Esophagus muscularis mucosa (tissue), 4 donors: ENCODE data around the gene PSTK. TPM values are rescaled to one million over a fixed set of nuclear protein-coding genes. Genes with fewer than 3 reads are reported as not detected.

Source experiments
- DNase-seq: peaks from one replicate; pipeline ENCODE4 v3.0.0-alpha.2; 2017; ENCODE audit errors: extremely low spot score
- H3K27ac ChIP-seq, 4 donors: fragments of 200-600 bp; sonication (generic); replicated peaks in 1 of 4; 1 replicate in 3 of 4; 2 replicates in 1 of 4; pipeline ENCODE4 v1.5.1; 2016 to 2019; ENCODE audit warnings: mild to moderate bottlenecking in 1 of 4
- H3K27me3 ChIP-seq, 4 donors: fragments of 200-600 bp; sonication (generic); one replicate each; pipeline versions ENCODE4 v1.5.1 to v1.6.0; 2016 to 2019
- H3K36me3 ChIP-seq, 4 donors: fragments of 200-600 bp; sonication (generic); one replicate each; pipeline ENCODE4 v1.5.1; 2016 to 2019
- H3K4me1 ChIP-seq, 4 donors: fragments of 200-600 bp; sonication (generic); one replicate each; pipeline ENCODE4 v1.5.1; 2016 to 2019
- H3K4me3 ChIP-seq, 4 donors: fragments of 200-600 bp; sonication (generic); 1 replicate in 2 of 4; 2 replicates in 2 of 4; pipeline ENCODE4 v1.5.1; 2016 to 2019; ENCODE audit warnings: mild to moderate bottlenecking in 4 of 4, moderate library complexity in 1 of 4
- H3K9me3 ChIP-seq, 4 donors: fragments of 200-600 bp; sonication (generic); 1 replicate in 3 of 4; 2 replicates in 1 of 4; pipeline ENCODE4 v1.5.1; 2016 to 2019
- EP300 ChIP-seq: sonication (generic); formaldehyde crosslinking; IDR thresholded peaks from one replicate; pipeline ENCODE4 v1.6.1; 2017; ENCODE audit warnings: antibody characterized with exemption
- POLR2A ChIP-seq: fragments of 450-650 bp; IDR thresholded peaks from one replicate; pipeline ENCODE4 v1.6.1; 2017; ENCODE audit warnings: antibody characterized with exemption, moderate library complexity, mild to moderate bottlenecking, low read depth
- POLR2AphosphoS5 ChIP-seq, 2 donors: sonication (generic); formaldehyde crosslinking; IDR thresholded peaks; one replicate each; pipeline ENCODE4 v1.6.1; 2017; ENCODE audit warnings: antibody characterized with exemption in 2 of 2
- WGBS: methylation state at CpG from one replicate; pipeline ENCODE4 v1.1.5; 2018; 5-methylcytosine and 5-hydroxymethylcytosine counted together
- intact Hi-C: fragments of 100-400 bp; cut with DNase I; formaldehyde crosslinking; loops from one replicate; pipeline ENCODE4 v1.15.1; 2023
- total RNA-seq, 4 donors: library from RNA; depleted of rRNA; stranded (reverse); fragments of >200 nt; gene quantifications; one replicate each; pipeline versions ENCODE4 v1.1.0 to v1.2.1, GENCODE V29; 2016
- TF ChIP-seq, protein P1 (sequence below), 3 experiments: fragments of 200-600 bp in 2 of 3; fragments of 450-650 bp in 1 of 3; sonication (generic) in 2 of 3; IDR thresholded peaks; one replicate each; pipeline ENCODE4 v1.5.1; 2017 to 2019; ENCODE audit warnings: antibody characterized with exemption in 3 of 3, mild to moderate bottlenecking in 2 of 3, moderate library complexity in 1 of 3

PSTK gene
- total RNA-seq, 4 donors from 2014 or later: 1.4 to 3.3 (median 2.7) TPM

DNA sequence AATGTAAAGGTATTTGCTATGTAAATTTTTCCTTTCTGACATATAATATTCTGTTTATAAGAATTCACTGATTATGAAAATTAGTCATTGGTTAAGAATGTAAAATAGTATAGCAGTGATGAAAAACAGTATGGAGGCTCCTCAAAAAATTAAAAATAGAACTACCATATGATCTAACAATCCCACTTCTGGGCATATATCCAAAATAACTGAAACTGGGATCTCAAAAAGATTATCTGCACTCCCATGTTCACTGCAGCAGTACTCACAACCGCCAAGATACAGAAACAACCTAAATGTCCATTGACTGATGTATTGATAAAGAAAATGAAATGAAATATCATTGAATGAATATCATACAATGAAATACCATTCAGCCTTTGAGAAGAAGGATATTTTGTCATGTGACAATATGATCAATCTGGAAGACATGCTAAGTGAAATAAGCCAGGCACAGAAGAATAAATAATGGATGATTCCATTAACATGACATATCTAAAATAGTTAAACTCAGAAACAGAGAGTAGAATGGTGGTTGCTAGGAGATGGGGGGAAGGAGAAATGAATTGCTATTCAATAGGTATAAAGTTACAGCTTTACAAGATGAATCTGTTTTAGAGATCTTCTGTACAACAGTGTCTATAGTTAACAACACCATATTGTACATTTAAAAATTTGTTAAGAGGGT, 40.2 kb upstream of the PSTK start:
- no peaks in the 10 kb centered on the region for H3K27me3 ChIP-seq
- intact Hi-C loops: no loop called here
- no peaks in the 10 kb centered on the region for H3K9me3 ChIP-seq
- no peaks in the 10 kb centered on the region for H3K4me1 ChIP-seq
- no peak overlapping the region for H3K27ac ChIP-seq
- no peak overlapping the region for H3K4me3 ChIP-seq
- no peak for DNase-seq
- 24% methylated on average over 1 of the region's 1 CpG for WGBS
- H3K36me3 ChIP-seq: peaks cover 10 to 31% (median 19%) of the 10 kb centered on the region in 4 donors
- TF ChIP-seq POLR2A (no peak), POLR2AphosphoS5 (IDR thresholded peaks at IDR 0.05) (no peak), EP300 (no peak)
- TF ChIP-seq, protein P1, sequence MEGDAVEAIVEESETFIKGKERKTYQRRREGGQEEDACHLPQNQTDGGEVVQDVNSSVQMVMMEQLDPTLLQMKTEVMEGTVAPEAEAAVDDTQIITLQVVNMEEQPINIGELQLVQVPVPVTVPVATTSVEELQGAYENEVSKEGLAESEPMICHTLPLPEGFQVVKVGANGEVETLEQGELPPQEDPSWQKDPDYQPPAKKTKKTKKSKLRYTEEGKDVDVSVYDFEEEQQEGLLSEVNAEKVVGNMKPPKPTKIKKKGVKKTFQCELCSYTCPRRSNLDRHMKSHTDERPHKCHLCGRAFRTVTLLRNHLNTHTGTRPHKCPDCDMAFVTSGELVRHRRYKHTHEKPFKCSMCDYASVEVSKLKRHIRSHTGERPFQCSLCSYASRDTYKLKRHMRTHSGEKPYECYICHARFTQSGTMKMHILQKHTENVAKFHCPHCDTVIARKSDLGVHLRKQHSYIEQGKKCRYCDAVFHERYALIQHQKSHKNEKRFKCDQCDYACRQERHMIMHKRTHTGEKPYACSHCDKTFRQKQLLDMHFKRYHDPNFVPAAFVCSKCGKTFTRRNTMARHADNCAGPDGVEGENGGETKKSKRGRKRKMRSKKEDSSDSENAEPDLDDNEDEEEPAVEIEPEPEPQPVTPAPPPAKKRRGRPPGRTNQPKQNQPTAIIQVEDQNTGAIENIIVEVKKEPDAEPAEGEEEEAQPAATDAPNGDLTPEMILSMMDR (IDR thresholded peaks at IDR 0.05): no peak

DNA sequence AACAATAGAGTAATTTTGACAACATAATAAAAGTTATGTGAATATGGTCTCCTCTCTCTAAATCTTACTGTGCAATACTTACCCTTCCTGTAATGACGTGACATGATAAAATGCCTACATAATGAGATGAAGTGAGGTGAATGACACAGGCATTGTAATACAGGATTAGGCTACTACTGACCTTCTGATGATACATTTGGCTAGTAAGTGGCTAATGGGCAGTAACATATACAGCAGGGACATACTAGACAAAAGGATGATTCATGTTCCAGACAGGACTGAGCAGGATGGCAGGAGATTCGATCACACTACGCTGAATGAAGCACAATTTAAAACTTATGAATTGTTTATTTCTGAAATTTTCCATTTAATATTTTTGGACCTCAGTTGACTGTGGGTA, 30.9 kb upstream of the PSTK start:
- Histone ChIP-seq H3K27me3 (no peaks in the 10 kb centered on the region), H3K4me3 (no peak overlapping the region), H3K9me3 (no peaks in the 10 kb centered on the region), H3K36me3 (peaks cover 7 to 45% (median 36%) of the 10 kb centered on the region in 4 donors), H3K27ac (no peak overlapping the region), H3K4me1 (peaks cover 10 to 33% (median 15%) of the 10 kb centered on the region in 4 donors)
- no peak for TF ChIP-seq POLR2AphosphoS5 (IDR thresholded peaks at IDR 0.05)
- no peak for TF ChIP-seq EP300
- TF ChIP-seq, protein P1 (IDR thresholded peaks at IDR 0.05): no peak
- TF ChIP-seq POLR2A: no peak
- DNase-seq: no peak
- 93% methylated on average over 3 of the region's 3 CpGs for WGBS
- intact Hi-C loops: no loop called here

DNA sequence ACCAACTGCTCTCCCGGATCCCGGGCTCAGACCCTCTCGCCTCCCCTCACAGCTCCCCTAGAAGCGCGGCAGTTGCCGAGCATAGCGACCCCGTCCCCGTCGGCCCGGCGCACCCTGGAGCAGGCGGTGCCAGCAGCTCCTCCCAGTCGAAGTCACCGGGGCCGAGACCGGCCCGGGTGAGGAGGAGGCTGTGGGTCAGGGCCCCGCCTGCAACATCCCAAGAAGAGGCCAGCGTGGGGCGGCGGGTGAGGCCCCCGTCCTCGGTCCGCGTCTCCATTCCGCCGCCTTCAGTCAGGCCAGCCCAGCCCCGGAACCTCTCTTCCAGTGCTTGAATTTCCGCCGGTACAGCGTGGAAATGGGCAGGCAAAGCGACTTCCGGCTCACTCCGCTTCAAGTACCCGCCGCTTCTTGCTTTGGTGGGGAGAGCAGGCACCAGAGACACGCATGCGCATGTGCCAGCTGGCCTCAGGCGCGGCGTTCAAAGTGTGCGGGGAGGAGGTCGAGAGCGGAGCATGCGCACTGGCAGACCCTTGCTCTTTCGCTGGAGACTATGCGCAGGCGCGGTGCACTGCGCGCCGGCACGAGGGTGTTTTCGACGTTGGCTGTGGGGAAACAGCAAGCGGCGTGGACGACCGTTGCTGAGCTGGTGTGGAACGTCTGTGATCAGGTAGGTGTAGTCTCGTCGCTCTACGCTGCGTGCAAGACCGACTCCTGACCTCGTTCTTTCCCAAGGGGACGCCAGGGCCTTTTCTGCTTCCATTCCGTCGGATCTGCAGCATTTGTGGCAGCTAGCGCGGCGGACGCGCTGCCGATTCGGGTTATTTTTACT, 26.1 kb upstream of the PSTK start, which contains the start of gene C10orf88:
C10orf88 (minus strand) TSS at position 326 of the 829 bp plus-strand sequence; CDS start at position 277, 49 bp downstream.
- TF ChIP-seq EP300 (no peak), POLR2A (no peak), POLR2AphosphoS5 (IDR thresholded peaks at IDR 0.05) (peak; percentile 67 to 96)
- TF ChIP-seq, protein P1 (IDR thresholded peaks at IDR 0.05): peak in 1 of 3 experiments; percentile 35
- H3K27ac ChIP-seq: peak within 1 kb of the TSS; percentile 80 to 82 (median 82)
- peaks cover 0 to 8% (median 2%) of the 10 kb centered on the region in 4 donors for H3K36me3 ChIP-seq
- H3K4me3 ChIP-seq: peak within 1 kb of the TSS; percentile 79 to 97 (median 91)
- peaks cover 0 to 4% (median 0%) of the 10 kb centered on the region in 4 donors for H3K9me3 ChIP-seq
- peak; percentile 98 for DNase-seq
- WGBS: 9% methylated on average over 26 of the region's 77 CpGs
- H3K4me1 ChIP-seq: peaks cover 16 to 40% (median 20%) of the 10 kb centered on the region in 4 donors
- no peaks in the 10 kb centered on the region for H3K27me3 ChIP-seq
- intact Hi-C loops: loop anchor here (2.0 to 10.0 kb wide), 2 partner anchors 55 to 201 kb away; partner anchors contain the start of genes ACADSB, BUB3 and IKZF5

DNA sequence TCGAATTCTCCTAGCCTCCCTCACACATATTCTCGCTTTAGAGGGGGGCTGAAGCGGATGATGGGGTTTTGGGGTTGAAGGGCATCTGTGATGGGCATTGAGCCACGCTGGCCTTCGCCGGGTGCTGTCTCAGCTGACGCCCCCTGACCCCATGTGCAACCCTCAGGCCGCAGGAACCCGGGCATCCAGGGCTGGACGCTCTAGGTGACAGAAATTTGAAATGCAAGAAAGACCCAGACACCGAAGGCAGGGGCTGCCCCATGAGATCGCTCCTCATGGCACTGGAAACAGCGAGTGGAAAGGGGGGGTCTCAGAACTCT, 25.5 kb upstream of the PSTK start:
- peaks cover 0 to 4% (median 0%) of the 10 kb centered on the region in 4 donors for H3K9me3 ChIP-seq
- H3K27ac ChIP-seq: peak overlapping the region in 3 of 4 donors; percentile 81 to 82 (median 82)
- no peaks in the 10 kb centered on the region for H3K27me3 ChIP-seq
- intact Hi-C loops: loop anchor here (10.0 kb wide), 1 partner anchor 200 kb away; the partner anchor contains the start of gene BUB3
- WGBS: 69% methylated on average over 13 of the region's 13 CpGs
- DNase-seq: no peak
- TF ChIP-seq, protein P1 (IDR thresholded peaks at IDR 0.05): no peak
- TF ChIP-seq POLR2A (no peak), POLR2AphosphoS5 (IDR thresholded peaks at IDR 0.05) (no peak), EP300 (no peak)
- H3K4me1 ChIP-seq: peaks cover 16 to 40% (median 20%) of the 10 kb centered on the region in 4 donors
- H3K36me3 ChIP-seq: peaks cover 0 to 5% (median 0%) of the 10 kb centered on the region in 4 donors
- peak overlapping the region; percentile 79 to 97 (median 91) for H3K4me3 ChIP-seq
